ENCODE data around the gene YKT6. TPM values are rescaled to one million over a fixed set of nuclear protein-coding genes. Genes with fewer than 3 reads are reported as not detected.

YKT6 gene
- total RNA-seq, 1 experiment from 2014 or later: 82.4 TPM

DNA sequence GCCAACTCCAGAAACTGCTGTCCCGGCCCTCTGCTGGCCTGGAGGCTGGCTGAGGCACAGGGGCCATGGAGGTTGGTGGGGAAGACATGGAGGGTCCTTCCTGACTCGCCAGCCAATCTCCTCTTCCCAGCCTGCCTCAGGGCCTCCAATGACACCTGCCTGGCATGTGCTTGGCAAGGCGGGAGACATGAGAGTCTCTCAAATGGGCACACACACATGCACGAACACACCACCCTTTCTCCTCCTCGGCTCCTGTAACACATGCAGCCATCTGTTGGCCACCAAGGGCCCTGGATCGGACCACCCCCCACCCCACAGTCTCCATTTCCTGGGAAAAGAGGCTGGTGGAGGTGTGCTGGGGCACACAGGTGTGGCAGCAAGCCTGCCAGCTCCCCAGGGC is 56.4 kb downstream of the YKT6 start:
- DNase-seq: no peak
- H3K27me3 ChIP-seq (ENCODE audit: control insufficient read depth, insufficient read depth, low read length): no peaks in the 10 kb centered on the region
- no peak overlapping the region for H3K4me3 ChIP-seq (ENCODE audit: insufficient read depth, low read depth, low read length)
- no peaks in the 10 kb centered on the region for H3K36me3 ChIP-seq (replicated peaks; ENCODE audit: control insufficient read depth, insufficient read depth, low read length)

- no peak overlapping the region for H3K4me3 ChIP-seq (ENCODE audit: insufficient read depth, low read depth, low read length)
- H3K27me3 ChIP-seq (ENCODE audit: control insufficient read depth, insufficient read depth, low read length): no peaks in the 10 kb centered on the region
- H3K36me3 ChIP-seq (replicated peaks; ENCODE audit: control insufficient read depth, insufficient read depth, low read length): no peaks in the 10 kb centered on the region
- no peak for DNase-seq
Observed at GRCh38 chr7:44257618-44258422, 57.0 kb downstream of the YKT6 start.

GRCh38 chr7:44258423-44258760 is 57.6 kb downstream of the YKT6 start:
- no peak overlapping the region for H3K4me3 ChIP-seq (ENCODE audit: insufficient read depth, low read depth, low read length)
- DNase-seq: no peak
- no peaks in the 10 kb centered on the region for H3K27me3 ChIP-seq (ENCODE audit: control insufficient read depth, insufficient read depth, low read length)
- no peaks in the 10 kb centered on the region for H3K36me3 ChIP-seq (replicated peaks; ENCODE audit: control insufficient read depth, insufficient read depth, low read length)

DNA sequence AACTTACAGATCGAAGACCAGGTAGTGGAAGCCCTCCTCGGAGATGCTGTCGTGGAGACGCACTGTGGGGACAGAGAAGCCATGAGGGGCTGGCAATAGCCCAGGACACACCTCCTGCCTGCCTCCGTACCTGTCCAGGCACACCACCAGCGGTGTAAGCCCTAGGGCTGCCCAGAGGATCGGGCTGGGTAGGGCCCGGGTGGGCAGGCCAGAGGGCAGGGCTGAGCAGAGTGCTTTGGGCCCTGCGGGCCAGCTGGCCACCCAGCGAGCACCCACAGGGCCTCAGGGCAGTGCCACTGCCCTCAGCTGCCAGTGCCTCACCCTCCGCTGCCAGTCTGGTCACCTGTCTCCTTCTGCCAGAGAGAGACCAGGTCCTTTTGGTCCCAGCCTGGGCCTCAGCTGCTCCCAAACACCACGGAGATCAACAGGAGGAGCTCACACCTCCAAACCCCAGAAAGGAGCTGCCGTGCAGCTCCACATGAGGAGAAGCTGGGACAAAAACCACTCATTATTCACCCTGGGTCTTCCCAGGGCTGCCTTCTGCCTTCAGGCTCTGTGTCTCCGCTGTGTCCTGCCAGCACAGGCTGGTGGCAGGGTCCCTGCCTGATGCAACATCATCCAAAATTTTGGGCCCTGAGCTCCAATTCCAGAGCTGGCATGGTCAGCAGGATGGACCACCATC is 58.2 kb downstream of the YKT6 start:
- H3K36me3 ChIP-seq (replicated peaks; ENCODE audit: control insufficient read depth, insufficient read depth, low read length): no peaks in the 10 kb centered on the region
- no peaks in the 10 kb centered on the region for H3K27me3 ChIP-seq (ENCODE audit: control insufficient read depth, insufficient read depth, low read length)
- DNase-seq: no peak
- no peak overlapping the region for H3K4me3 ChIP-seq (ENCODE audit: insufficient read depth, low read depth, low read length)

DNA sequence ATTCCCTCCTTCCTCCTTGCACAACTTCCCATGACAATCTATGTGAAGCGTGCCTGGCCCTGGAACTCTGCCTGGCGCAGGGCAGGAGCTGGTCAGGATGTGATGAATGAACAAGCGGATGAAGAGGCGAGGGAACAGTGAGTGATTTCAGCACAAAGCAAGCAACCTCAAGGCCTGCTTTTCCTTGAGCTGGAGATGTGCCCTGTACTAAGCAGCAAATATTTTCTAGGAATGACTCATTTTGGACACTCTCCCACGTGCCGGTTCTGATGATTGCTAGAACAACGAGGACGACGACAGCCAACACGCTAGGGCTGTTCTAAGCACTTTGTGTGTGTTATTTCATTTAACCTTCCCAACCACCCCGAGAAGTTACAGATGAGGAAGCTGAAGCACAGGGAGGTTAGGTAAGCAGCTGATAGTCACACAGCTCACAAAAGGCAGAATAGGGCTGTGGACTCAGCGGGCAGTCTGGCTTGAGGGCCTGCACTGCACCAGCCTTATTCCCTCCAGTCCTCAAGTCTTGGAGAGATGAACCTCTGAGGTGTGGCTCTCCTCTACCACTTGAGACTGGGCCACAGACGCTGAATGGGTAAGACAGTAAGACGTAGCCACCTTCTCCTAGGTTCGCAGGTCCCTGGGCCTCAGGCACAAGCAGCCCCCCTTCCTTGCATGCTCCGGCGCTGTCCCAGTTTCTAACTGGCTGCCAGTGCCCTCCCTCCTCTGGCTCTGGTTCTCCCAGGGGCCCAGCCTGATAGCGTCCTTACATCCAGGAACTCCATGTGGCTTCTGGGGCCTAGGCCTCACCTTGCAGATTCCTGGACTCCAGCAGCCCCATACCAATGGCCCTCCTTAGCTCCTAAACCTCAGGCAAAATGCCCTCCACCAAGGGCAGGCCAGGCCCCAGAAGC is 59.0 kb downstream of the YKT6 start:
- Histone ChIP-seq H3K27me3 (ENCODE audit: control insufficient read depth, insufficient read depth, low read length) (no peaks in the 10 kb centered on the region), H3K4me3 (ENCODE audit: insufficient read depth, low read depth, low read length) (no peak overlapping the region), H3K36me3 (replicated peaks; ENCODE audit: control insufficient read depth, insufficient read depth, low read length) (no peaks in the 10 kb centered on the region)
- no peak for DNase-seq

GRCh38 chr7:44261240-44261639 is 60.5 kb downstream of the YKT6 start:
- H3K27me3 ChIP-seq (ENCODE audit: control insufficient read depth, insufficient read depth, low read length): no peaks in the 10 kb centered on the region
- H3K4me3 ChIP-seq (ENCODE audit: insufficient read depth, low read depth, low read length): no peak overlapping the region
- DNase-seq: peak; percentile 54
- no peaks in the 10 kb centered on the region for H3K36me3 ChIP-seq (replicated peaks; ENCODE audit: control insufficient read depth, insufficient read depth, low read length)

- H3K36me3 ChIP-seq (replicated peaks; ENCODE audit: control insufficient read depth, insufficient read depth, low read length): no peaks in the 10 kb centered on the region
- peak; percentile 62 for DNase-seq
Observed at GRCh38 chr7:44262031-44262430, 61.3 kb downstream of the YKT6 start.

DNA sequence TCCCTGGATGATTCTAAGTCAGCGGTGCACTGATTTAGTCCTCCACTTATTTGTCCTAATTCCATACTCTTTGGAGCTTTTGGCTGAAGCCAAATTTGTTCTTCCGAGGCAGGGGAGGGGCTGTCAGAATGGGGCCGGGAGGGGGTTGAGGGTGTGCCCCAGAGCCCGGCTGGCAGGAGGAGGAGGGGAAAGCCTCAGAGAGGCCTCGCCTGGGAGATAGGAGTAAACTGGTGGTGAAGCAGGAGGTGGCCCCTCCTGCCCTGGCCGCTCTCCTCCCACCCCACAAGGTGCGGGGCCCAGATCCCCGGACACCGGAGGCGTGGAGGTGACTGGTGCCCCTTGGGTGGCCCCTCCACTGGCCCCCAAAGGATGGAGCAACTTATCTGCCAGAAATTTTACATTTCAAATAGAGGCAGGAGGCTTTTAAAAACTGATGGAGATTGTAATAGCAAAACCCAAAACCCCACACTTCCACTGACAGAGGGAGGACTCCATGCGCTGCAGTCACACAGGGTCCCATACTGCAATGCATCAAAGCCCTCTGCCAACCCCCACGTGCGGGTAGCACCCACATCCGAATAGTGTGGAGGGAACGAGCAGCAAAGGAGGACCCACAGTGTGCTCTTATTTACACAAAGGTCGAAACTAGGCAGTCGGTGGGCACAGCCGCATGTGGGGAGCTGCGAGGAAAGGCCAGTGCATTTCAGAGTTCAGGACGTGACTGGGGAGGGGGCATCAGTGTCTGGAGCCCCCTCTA is 62.7 kb downstream of the YKT6 start:
- H3K4me3 ChIP-seq (ENCODE audit: insufficient read depth, low read depth, low read length): no peak overlapping the region
- DNase-seq: peak; percentile 79
- no peaks in the 10 kb centered on the region for H3K36me3 ChIP-seq (replicated peaks; ENCODE audit: control insufficient read depth, insufficient read depth, low read length)
- H3K27me3 ChIP-seq (ENCODE audit: control insufficient read depth, insufficient read depth, low read length): no peaks in the 10 kb centered on the region

More at GRCh38 chr7:44262031-44262430, 61.3 kb downstream of the YKT6 start:
- H3K27me3 ChIP-seq (ENCODE audit: control insufficient read depth, insufficient read depth, low read length): no peaks in the 10 kb centered on the region
- no peak overlapping the region for H3K4me3 ChIP-seq (ENCODE audit: insufficient read depth, low read depth, low read length)

Other genes starting within 250 kb of the YKT6 start
- gene SPDYE1, start 203.1 kb upstream of the YKT6 start, total RNA-seq (2014; rRNA removed; shearing (Covaris generic)): not detected in 2 replicates
- 43.0 and 63.8 TPM in 2 replicates for gene DBNL, start 156.3 kb upstream of the YKT6 start, total RNA-seq (2014; rRNA removed; shearing (Covaris generic))
- 2.7 and 4.5 TPM in 2 replicates for gene PGAM2, start 135.4 kb upstream of the YKT6 start, total RNA-seq (2014; rRNA removed; shearing (Covaris generic))
- 16.9 and 17.0 TPM in 2 replicates for gene POLM, start 118.4 kb upstream of the YKT6 start, total RNA-seq (2014; rRNA removed; shearing (Covaris generic))
- 12.9 and 15.8 TPM in 2 replicates for gene AEBP1, start 96.6 kb upstream of the YKT6 start, total RNA-seq (2014; rRNA removed; shearing (Covaris generic))
- gene POLD2, start 77.4 kb upstream of the YKT6 start, total RNA-seq (2014; rRNA removed; shearing (Covaris generic)): 134 and 136 TPM in 2 replicates
- 1.4 and 4.7 TPM in 2 replicates for gene MYL7, start 59.6 kb upstream of the YKT6 start, total RNA-seq (2014; rRNA removed; shearing (Covaris generic))
- 2.8 and 3.7 TPM in 2 replicates for gene GCK, start 11.5 kb upstream of the YKT6 start, total RNA-seq (2014; rRNA removed; shearing (Covaris generic))
- gene CAMK2B, start 124.6 kb downstream of the YKT6 start, total RNA-seq (2014; rRNA removed; shearing (Covaris generic)): 0.31 TPM in 1 of 2 replicates, not detected in the other